Erythroblast (primary cell): ENCODE data around the gene PLCXD3.

Experiments used
- DNase-seq, 2 experiments: peaks; one replicate each; lab custom pipeline; 2025; lab: John Stamatoyannopoulos, UW
- GATA1 ChIP-seq: IDR thresholded peaks from 2 replicates; pipeline ENCODE4 v1.6.1; 2011; ENCODE audit warnings: low read depth, mild to moderate bottlenecking, control low read depth, low read length, moderate library complexity
- POLR2A ChIP-seq: IDR thresholded peaks from 2 replicates; pipeline ENCODE4 v1.6.1; 2011; ENCODE audit warnings: mild to moderate bottlenecking, low read length

The PLCXD3 gene

GRCh38 chr5:41290810-41291209, 219.6 kb downstream of the PLCXD3 start:
- TF ChIP-seq POLR2A = no peak
- TF ChIP-seq GATA1 = no peak
- DNase-seq = no peak

- TF ChIP-seq GATA1 (no peak), POLR2A (no peak)
- no peak for DNase-seq
Observed at GRCh38 chr5:41289970-41290464, 220.4 kb downstream of the PLCXD3 start.

- no peak for TF ChIP-seq POLR2A
- no peak for TF ChIP-seq GATA1
- no peak for DNase-seq
Observed at GRCh38 chr5:41286696-41287095, 223.7 kb downstream of the PLCXD3 start.

DNA sequence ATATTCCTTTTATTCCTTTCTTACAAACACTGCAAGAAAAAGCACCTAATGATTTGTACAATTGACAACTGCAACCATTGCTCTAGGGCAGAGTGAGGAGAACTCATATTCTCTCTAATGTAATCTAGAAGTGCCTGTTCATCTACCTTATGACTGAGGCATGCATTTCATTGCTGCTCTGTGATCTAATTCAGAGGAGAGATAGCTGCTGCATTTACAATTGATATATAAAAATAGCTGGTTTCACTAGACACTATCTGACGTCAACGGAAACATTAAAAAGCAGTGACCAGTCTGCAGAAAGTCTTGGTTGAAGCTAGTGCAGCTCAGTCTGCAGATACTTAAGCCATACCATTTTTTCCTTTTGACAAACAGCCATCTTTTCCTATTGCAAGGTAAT, 224.2 kb downstream of the PLCXD3 start:
- TF ChIP-seq GATA1 = no peak
- no peak for DNase-seq

GRCh38 chr5:41284938-41285337, 225.5 kb downstream of the PLCXD3 start:
- no peak for TF ChIP-seq GATA1
- no peak for TF ChIP-seq POLR2A
- DNase-seq = no peak

GRCh38 chr5:41281215-41281810, 229.1 kb downstream of the PLCXD3 start:
- no peak for DNase-seq
- no peak for TF ChIP-seq POLR2A
- no peak for TF ChIP-seq GATA1

- DNase-seq = no peak
- TF ChIP-seq GATA1 (no peak), POLR2A (no peak)
Observed at GRCh38 chr5:41279040-41279439, 231.4 kb downstream of the PLCXD3 start.

DNA sequence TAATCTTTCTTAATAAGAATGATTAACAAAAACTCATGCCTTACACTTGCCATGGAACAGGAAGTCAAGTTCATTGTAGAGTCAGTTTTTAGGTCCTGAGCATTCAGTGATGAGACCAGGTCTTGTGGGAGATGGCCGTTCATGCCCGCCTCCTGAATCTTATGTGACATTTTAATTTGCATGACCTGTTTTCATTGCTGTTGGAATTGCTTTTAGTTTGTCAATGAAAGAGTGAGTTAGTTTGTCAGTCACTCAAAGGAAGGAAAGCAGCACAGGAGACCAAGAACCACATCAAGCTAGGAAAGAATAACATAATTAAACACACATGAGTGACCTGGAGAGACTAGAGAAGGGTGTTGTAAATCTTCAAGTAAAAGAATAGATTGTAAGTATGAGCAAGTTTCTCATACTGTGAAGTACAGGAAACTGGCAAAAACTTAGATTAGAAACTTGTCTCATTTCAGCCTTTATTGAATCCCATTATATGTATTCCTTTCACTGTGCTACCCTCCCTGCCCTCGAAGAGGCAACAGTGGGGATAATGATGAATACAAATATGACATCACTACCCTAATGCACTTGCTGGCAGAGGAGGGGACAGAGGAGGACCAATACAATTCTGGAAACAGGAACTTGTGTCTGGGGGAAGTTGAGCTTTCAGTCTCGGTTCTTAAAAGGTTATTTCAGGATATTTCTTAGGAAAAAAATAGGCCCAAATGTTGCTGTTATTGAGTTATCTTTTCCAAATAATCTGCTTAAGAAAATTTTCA, 232.7 kb downstream of the PLCXD3 start:
- no peak for DNase-seq
- TF ChIP-seq GATA1 (no peak), POLR2A (no peak)

- DNase-seq = no peak
- no peak for TF ChIP-seq POLR2A
- no peak for TF ChIP-seq GATA1
Observed at GRCh38 chr5:41275813-41276512, 234.4 kb downstream of the PLCXD3 start.

DNA sequence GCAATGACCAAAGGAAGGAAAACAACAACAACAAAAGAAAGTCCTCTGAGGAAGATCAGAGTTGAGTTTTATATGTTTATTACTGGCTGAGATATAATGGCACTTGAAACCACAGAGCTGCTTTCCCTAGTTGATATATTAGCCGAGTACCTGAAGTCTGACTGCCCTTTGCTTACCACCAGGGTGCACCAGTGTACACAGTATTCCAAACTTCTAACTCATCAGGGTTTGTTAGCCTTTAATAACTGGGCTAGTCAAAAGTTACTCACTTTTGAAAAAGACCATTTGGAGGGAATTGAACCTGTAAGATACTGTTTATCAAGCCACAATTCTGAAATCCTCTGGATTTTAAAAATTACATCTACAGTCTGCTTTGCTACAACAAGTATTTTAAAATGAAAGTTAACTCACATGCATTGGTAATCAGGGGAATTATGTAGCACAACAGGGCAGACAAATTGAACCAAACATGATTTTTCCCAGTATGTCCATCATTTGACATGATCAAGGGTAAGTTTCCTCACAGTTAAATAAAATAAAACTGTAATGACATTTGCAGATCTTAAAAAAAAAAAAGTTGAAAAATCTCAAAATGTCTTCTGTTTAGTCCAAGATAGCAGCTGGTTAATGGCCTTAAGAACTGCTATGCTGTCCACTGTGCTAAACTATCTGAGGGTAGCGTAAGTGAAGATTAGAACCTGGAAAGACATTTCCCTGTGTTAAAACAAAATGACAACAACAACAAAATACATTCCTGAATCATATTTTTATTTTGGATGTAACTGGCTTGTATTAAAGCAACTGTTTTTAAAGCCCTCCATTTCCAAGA, 239.8 kb downstream of the PLCXD3 start:
- TF ChIP-seq GATA1 (no peak), POLR2A (no peak)
- peak; percentile 6 to 35 for DNase-seq

DNA sequence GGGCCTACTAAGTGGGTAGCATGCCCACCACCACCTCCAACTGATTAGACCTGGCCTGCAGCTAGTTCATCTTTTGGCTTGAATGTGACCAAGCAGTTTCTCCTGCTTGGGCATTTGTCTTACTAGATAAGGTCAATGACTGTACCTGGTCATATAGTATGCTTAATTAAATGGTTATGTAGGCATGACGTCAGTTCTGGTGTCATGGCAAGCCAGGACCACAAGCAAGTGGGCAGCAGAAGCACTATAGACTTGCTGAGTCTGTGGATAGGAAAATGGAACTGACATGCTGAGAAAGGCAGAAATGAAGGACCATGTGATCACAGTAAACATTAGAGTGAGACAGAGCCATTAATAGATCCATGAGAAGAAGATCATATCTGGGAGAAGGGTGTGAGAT, 241.5 kb downstream of the PLCXD3 start:
- DNase-seq = no peak
- TF ChIP-seq POLR2A = no peak
- no peak for TF ChIP-seq GATA1

- TF ChIP-seq POLR2A = no peak
- no peak for TF ChIP-seq GATA1
Observed at GRCh38 chr5:41266377-41266776, 244.0 kb downstream of the PLCXD3 start.

DNA sequence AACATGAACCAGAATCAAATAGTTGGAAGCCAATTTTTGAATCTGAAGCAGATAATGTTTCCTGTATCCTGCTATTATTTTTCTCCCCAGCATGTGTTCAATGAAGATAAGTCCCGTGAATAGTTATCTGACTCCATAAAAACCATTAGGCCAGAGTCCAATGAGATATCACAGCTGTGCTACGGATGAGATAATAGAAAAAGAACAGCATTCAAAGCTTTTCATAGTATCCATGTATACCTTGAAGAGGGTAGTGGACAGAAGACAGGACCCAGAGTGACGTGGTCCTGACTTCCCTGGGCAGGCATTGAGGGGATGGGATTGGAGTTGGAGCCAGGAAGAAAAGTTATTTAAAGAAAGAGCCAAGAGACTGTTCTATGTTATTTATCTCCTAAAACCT, 246.4 kb downstream of the PLCXD3 start:
- DNase-seq = peak; percentile 1 to 13
- TF ChIP-seq GATA1 = no peak
- no peak for TF ChIP-seq POLR2A

More at GRCh38 chr5:41266377-41266776, 244.0 kb downstream of the PLCXD3 start:
- no peak for DNase-seq
